ENCODE data around the gene ERGIC1. TPM values are rescaled to one million over a fixed set of nuclear protein-coding genes. Genes with fewer than 3 reads are reported as not detected.
A peak's percentile ranks its signal among the peaks of the same experiment; 100 is the strongest.

ERGIC1 gene
- total RNA-seq, 1 donor = 109 TPM

DNA sequence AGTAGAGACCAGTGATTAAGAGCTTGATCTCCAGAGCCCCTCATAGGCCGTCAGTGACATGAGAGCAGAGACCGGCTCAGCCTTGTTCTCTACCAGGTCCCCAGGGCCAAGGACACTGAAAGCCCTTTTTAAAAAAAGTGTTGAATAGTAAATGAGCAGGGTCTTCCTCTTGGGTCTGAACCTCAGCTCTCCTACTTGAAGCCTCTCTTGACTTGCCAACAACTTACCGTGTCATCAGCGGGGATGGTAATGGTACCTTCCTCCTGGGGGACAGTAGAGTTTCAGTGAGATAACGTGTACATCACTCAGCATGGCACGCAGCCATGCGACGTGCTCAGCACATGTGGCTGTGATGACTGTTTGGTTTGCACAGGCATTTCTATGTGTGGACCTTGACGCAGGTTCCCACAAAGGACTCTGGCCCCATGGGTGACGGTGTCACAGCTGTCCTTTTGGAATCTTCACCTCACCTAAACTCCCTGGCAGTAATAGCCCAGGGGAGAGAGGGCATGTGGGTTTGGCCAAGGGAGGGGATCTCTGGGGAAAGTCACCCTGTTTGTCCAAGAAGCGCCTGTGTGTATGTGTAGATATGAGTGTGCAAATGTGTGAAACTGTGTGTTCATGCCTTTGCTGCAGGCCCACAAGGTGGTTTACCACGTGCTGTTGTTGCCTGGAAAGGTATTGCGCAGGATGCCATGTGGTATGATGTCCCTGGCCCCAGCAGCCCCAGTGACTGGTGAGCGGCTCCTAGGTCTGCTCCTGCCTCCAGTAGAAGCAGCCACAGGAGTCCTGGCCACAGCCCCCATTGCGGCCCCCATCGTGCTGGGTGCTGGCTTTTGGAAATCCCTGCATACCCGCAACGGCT is 18.7 kb downstream of the ERGIC1 start:
- H3K36me3 ChIP-seq (ENCODE audit: insufficient read depth, low read length) = no peaks in the 10 kb centered on the region
- DNase-seq (ENCODE audit: insufficient read length, low spot score, missing footprints) = peak; percentile 61
- TF ChIP-seq, protein P1, sequence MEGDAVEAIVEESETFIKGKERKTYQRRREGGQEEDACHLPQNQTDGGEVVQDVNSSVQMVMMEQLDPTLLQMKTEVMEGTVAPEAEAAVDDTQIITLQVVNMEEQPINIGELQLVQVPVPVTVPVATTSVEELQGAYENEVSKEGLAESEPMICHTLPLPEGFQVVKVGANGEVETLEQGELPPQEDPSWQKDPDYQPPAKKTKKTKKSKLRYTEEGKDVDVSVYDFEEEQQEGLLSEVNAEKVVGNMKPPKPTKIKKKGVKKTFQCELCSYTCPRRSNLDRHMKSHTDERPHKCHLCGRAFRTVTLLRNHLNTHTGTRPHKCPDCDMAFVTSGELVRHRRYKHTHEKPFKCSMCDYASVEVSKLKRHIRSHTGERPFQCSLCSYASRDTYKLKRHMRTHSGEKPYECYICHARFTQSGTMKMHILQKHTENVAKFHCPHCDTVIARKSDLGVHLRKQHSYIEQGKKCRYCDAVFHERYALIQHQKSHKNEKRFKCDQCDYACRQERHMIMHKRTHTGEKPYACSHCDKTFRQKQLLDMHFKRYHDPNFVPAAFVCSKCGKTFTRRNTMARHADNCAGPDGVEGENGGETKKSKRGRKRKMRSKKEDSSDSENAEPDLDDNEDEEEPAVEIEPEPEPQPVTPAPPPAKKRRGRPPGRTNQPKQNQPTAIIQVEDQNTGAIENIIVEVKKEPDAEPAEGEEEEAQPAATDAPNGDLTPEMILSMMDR (IDR thresholded peaks at IDR 0.05; ENCODE audit: extremely low read depth, low read depth, low read length) = no peak

DNA sequence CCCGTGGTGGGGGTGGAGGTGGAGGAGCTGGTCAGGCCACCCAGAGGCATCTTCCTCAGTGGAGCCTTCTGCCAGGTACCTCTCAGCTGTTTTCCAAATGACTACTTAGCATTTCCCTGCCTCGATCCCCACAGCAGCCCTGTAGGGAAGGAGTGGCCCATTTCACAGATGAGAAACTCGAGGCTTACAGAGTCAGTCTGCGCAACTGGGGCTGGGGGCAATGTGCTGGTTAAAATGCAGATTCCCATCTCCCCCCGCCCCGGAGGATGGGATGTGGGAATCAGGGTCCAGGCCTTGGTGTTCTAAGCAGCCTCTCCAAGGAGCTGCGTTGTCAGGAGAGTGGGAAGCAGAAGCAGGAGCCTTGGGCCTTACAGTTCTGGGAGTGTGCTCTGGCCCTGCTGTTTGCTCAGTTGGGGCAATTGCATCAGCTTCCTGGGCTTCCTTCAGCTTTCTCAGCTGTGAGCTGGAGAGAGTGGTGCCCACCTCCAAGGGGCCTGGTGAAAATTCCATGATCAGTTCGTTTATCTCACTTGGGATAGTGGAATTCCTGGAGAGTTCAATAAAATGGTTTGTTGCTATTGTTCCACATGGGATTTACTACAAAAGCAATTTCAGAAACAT is 19.4 kb downstream of the ERGIC1 start:
- no peaks in the 10 kb centered on the region for H3K36me3 ChIP-seq (ENCODE audit: insufficient read depth, low read length)
- no peak overlapping the region for H3K4me2 ChIP-seq (ENCODE audit: insufficient read depth, low read length)
- peaks cover 91% of the 10 kb centered on the region for H3K79me2 ChIP-seq (ENCODE audit: insufficient read depth, low read length)
- H3K4me1 ChIP-seq (ENCODE audit: insufficient read depth, low read length) = peaks cover 39% of the 10 kb centered on the region
- no peaks in the 10 kb centered on the region for H4K20me1 ChIP-seq (ENCODE audit: insufficient read depth, low read length)
- peak overlapping the region; percentile 84 for H3K27ac ChIP-seq (ENCODE audit: low read depth, low read length)
- H3K9me3 ChIP-seq (ENCODE audit: low read depth, low read length) = no peaks in the 10 kb centered on the region
- no peak overlapping the region for H2AFZ ChIP-seq (ENCODE audit: low read length)
- H3K27me3 ChIP-seq (ENCODE audit: insufficient read depth, low read length) = no peaks in the 10 kb centered on the region
- H3K4me3 ChIP-seq (ENCODE audit: insufficient read depth, low read length) = no peak overlapping the region
- peak; percentile 81 for DNase-seq (ENCODE audit: insufficient read length, low spot score, missing footprints)
- TF ChIP-seq, protein P1 (IDR thresholded peaks at IDR 0.05; ENCODE audit: extremely low read depth, low read depth, low read length) = no peak

More for the DNA sequence above, 18.7 kb downstream of the ERGIC1 start:
- no peak overlapping the region for H3K4me2 ChIP-seq (ENCODE audit: insufficient read depth, low read length)
- H3K9me3 ChIP-seq (ENCODE audit: low read depth, low read length) = no peaks in the 10 kb centered on the region
- H3K27ac ChIP-seq (ENCODE audit: low read depth, low read length) = peak overlapping the region; percentile 84
- no peak overlapping the region for H2AFZ ChIP-seq (ENCODE audit: low read length)
- H3K4me1 ChIP-seq (ENCODE audit: insufficient read depth, low read length) = peaks cover 32% of the 10 kb centered on the region
- H4K20me1 ChIP-seq (ENCODE audit: insufficient read depth, low read length) = no peaks in the 10 kb centered on the region
- H3K4me3 ChIP-seq (ENCODE audit: insufficient read depth, low read length) = no peak overlapping the region
- peaks cover 91% of the 10 kb centered on the region for H3K79me2 ChIP-seq (ENCODE audit: insufficient read depth, low read length)
- no peaks in the 10 kb centered on the region for H3K27me3 ChIP-seq (ENCODE audit: insufficient read depth, low read length)

DNA sequence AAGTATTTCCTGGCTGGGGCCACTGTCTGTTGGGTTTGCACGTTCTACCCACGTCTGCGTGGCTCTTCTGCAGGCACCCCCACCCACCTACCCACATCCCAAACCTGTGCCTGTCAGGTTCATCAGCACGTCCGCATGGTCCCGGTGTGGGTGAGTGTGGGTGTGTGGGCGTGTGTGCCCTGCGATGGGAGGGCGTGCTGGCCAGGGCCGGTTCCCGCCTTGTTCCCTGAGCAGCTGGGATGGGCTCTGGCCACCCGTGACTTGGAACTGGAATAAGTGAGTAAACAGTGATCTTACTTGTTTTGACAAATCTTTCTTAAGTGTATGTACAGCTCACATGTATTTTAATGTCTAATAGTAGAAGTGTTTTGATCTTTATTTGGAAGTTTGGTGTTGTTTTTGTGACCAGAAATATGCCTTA is 20.4 kb downstream of the ERGIC1 start:
- H3K9me3 ChIP-seq (ENCODE audit: low read depth, low read length) = no peaks in the 10 kb centered on the region
- no peaks in the 10 kb centered on the region for H3K27me3 ChIP-seq (ENCODE audit: insufficient read depth, low read length)
- no peak overlapping the region for H3K4me2 ChIP-seq (ENCODE audit: insufficient read depth, low read length)
- H3K27ac ChIP-seq (ENCODE audit: low read depth, low read length) = peak overlapping the region; percentile 84
- no peaks in the 10 kb centered on the region for H3K36me3 ChIP-seq (ENCODE audit: insufficient read depth, low read length)
- peaks cover 48% of the 10 kb centered on the region for H3K4me1 ChIP-seq (ENCODE audit: insufficient read depth, low read length)
- TF ChIP-seq, protein P1 (IDR thresholded peaks at IDR 0.05; ENCODE audit: extremely low read depth, low read depth, low read length) = no peak
- H3K79me2 ChIP-seq (ENCODE audit: insufficient read depth, low read length) = peaks cover 89% of the 10 kb centered on the region
- no peak overlapping the region for H3K4me3 ChIP-seq (ENCODE audit: insufficient read depth, low read length)
- no peaks in the 10 kb centered on the region for H4K20me1 ChIP-seq (ENCODE audit: insufficient read depth, low read length)
- no peak overlapping the region for H2AFZ ChIP-seq (ENCODE audit: low read length)
- DNase-seq (ENCODE audit: insufficient read length, low spot score, missing footprints) = peak; percentile 91

DNA sequence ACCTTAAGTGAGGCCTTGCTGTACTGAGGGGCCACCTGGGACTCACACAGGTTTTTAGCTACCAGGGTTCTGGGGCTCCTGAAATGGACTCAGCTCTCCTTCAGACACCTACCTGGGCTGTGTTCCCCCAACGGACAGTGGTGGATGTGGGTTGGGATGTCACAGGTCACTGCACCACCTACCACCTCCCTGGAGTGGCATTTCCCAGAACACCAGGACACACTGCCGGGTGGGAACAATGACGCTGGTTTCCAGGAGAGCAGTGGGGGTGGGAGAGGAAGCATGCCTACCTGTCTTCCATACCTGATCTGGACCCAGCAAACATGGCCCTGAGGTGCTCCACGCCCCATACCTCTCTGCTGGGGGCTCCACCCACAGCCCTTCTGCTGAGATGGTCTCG is 20.9 kb downstream of the ERGIC1 start:
- Histone ChIP-seq H3K79me2 (ENCODE audit: insufficient read depth, low read length) (peaks cover 89% of the 10 kb centered on the region), H3K36me3 (ENCODE audit: insufficient read depth, low read length) (no peaks in the 10 kb centered on the region), H4K20me1 (ENCODE audit: insufficient read depth, low read length) (no peaks in the 10 kb centered on the region), H3K4me3 (ENCODE audit: insufficient read depth, low read length) (no peak overlapping the region), H3K4me2 (ENCODE audit: insufficient read depth, low read length) (no peak overlapping the region), H3K9me3 (ENCODE audit: low read depth, low read length) (no peaks in the 10 kb centered on the region), H3K4me1 (ENCODE audit: insufficient read depth, low read length) (peaks cover 48% of the 10 kb centered on the region), H3K27me3 (ENCODE audit: insufficient read depth, low read length) (no peaks in the 10 kb centered on the region), H2AFZ (ENCODE audit: low read length) (no peak overlapping the region), H3K27ac (ENCODE audit: low read depth, low read length) (peak overlapping the region; percentile 84)
- no peak for DNase-seq (ENCODE audit: insufficient read length, low spot score, missing footprints)
- TF ChIP-seq, protein P1 (IDR thresholded peaks at IDR 0.05; ENCODE audit: extremely low read depth, low read depth, low read length) = no peak

Measured in osteoblast (primary cell).